ENCODE measurements around the gene RAB30. TPM values are rescaled to one million over a fixed set of nuclear protein-coding genes. Genes with fewer than 3 reads are reported as not detected.
"Not testable (repeated sequence)": the region's sequence is repeated elsewhere in the genome, so short reads cannot be mapped to it uniquely, and the experiment has no call there.

The RAB30 gene
- total RNA-seq, 1 donor from 2014 or later = 15.5 TPM

GRCh38 chr11:83014951-83015350, 56.7 kb downstream of the RAB30 start:
- no peak overlapping the region for H3K27ac ChIP-seq
- DNase-seq = no peak
- no peak overlapping the region for H3K4me3 ChIP-seq
- no peak for ATAC-seq
- intact Hi-C loops (cut with DNase I) = no loop called here
- H3K27me3 ChIP-seq (ENCODE audit: low read depth) = no peaks in the 10 kb centered on the region
- no peaks in the 10 kb centered on the region for H3K9me3 ChIP-seq
- H3K4me1 ChIP-seq = peaks cover 16% of the 10 kb centered on the region
- H3K36me3 ChIP-seq = no peaks in the 10 kb centered on the region
- TF ChIP-seq CTCF (IDR thresholded peaks at IDR 0.05) = no peak

- intact Hi-C loops (cut with DNase I) = no loop called here
- H3K9me3 ChIP-seq = no peaks in the 10 kb centered on the region
These were observed 59.3 kb downstream of the RAB30 start for GRCh38 chr11:83012168-83013067.

GRCh38 chr11:83011333-83012167, 60.1 kb downstream of the RAB30 start:
- H3K4me3 ChIP-seq = no peak overlapping the region
- H3K4me1 ChIP-seq = peaks cover 35% of the 10 kb centered on the region
- no peak for TF ChIP-seq CTCF (IDR thresholded peaks at IDR 0.05)
- H3K9me3 ChIP-seq = no peaks in the 10 kb centered on the region
- ATAC-seq (no peak), DNase-seq (no peak)
- intact Hi-C loops (cut with DNase I) = no loop called here
- H3K27ac ChIP-seq = no peak overlapping the region
- no peaks in the 10 kb centered on the region for H3K36me3 ChIP-seq
- H3K27me3 ChIP-seq (ENCODE audit: low read depth) = no peaks in the 10 kb centered on the region

More at GRCh38 chr11:83012168-83013067, 59.3 kb downstream of the RAB30 start:
- ATAC-seq (no peak), DNase-seq (no peak)
- no peaks in the 10 kb centered on the region for H3K27me3 ChIP-seq (ENCODE audit: low read depth)
- H3K4me3 ChIP-seq = no peak overlapping the region
- TF ChIP-seq CTCF (IDR thresholded peaks at IDR 0.05) = no peak
- no peak overlapping the region for H3K27ac ChIP-seq
- no peaks in the 10 kb centered on the region for H3K36me3 ChIP-seq
- H3K4me1 ChIP-seq = peaks cover 27% of the 10 kb centered on the region

GRCh38 chr11:83009999-83010398, 61.7 kb downstream of the RAB30 start:
- no peak for ATAC-seq
- Histone ChIP-seq H3K4me3 (no peak overlapping the region), H3K27me3 (ENCODE audit: low read depth) (no peaks in the 10 kb centered on the region), H3K36me3 (no peaks in the 10 kb centered on the region), H3K9me3 (no peaks in the 10 kb centered on the region), H3K27ac (no peak overlapping the region), H3K4me1 (peaks cover 40% of the 10 kb centered on the region)
- TF ChIP-seq CTCF (IDR thresholded peaks at IDR 0.05) = no peak
- intact Hi-C loops (cut with DNase I) = no loop called here
- no peak for DNase-seq

GRCh38 chr11:83009136-83009535, 62.6 kb downstream of the RAB30 start:
- H3K27me3 ChIP-seq (ENCODE audit: low read depth); H3K9me3 ChIP-seq; intact Hi-C loops (cut with DNase I); H3K27ac ChIP-seq; H3K36me3 ChIP-seq; ATAC-seq; DNase-seq; H3K4me3 ChIP-seq: not testable (repeated sequence)
- peaks cover 40% of the 10 kb centered on the region for H3K4me1 ChIP-seq
